NOMO-1 treated with DMSO at 0.1 percent for 48 hours (cell line): ENCODE measurements around the gene ODAM.
"Not testable (repeated sequence)": the region's sequence is repeated elsewhere in the genome, so short reads cannot be mapped to it uniquely, and the experiment has no call there.

Source experiments
- DNase-seq: peaks from one replicate; lab custom pipeline; 2025; ENCODE audit not compliant: unreplicated experiment; lab: John Stamatoyannopoulos, UW

ODAM gene

GRCh38 chr4:70195425-70195824 lies at the start of gene ODAM:
Gene ODAM, plus strand, starts transcription at chr4:70195725. Its CDS starts 819 bp downstream, at chr4:70196544.
- no peak for DNase-seq

- no peak for DNase-seq
Measured at GRCh38 chr4:70151271-70151670, 44.3 kb upstream of the ODAM start.

GRCh38 chr4:70152088-70152487 lies 43.4 kb upstream of the ODAM start:
- no peak for DNase-seq

- no peak for DNase-seq
Measured at GRCh38 chr4:70153937-70154336, 41.6 kb upstream of the ODAM start, which contains the start of gene PRR27. Gene PRR27, plus strand, starts transcription at chr4:70154237. Its CDS starts 139 bp downstream, at chr4:70154376.

GRCh38 chr4:70158576-70158975 lies 36.9 kb upstream of the ODAM start:
- no peak for DNase-seq

GRCh38 chr4:70177090-70177489 lies 18.4 kb upstream of the ODAM start:
- no peak for DNase-seq

GRCh38 chr4:70178075-70178660 lies 17.4 kb upstream of the ODAM start:
- no peak for DNase-seq

GRCh38 chr4:70179811-70180210 lies 15.7 kb upstream of the ODAM start:
- DNase-seq, result no peak

- DNase-seq, result no peak
Measured at GRCh38 chr4:70181864-70182263, 13.7 kb upstream of the ODAM start.

GRCh38 chr4:70182517-70183167 lies 12.9 kb upstream of the ODAM start:
- no peak for DNase-seq

- DNase-seq, result peak; percentile 40
Measured at GRCh38 chr4:70183168-70183939, 12.2 kb upstream of the ODAM start.

- no peak for DNase-seq
Measured at GRCh38 chr4:70183940-70184246, 11.6 kb upstream of the ODAM start.

- DNase-seq, result no peak
Measured at GRCh38 chr4:70187216-70187615, 8.3 kb upstream of the ODAM start.

- no peak for DNase-seq
Measured at GRCh38 chr4:70190579-70190978, 4.9 kb upstream of the ODAM start.

- no peak for DNase-seq
Measured at GRCh38 chr4:70191647-70192046, 3.9 kb upstream of the ODAM start.

GRCh38 chr4:70192895-70193294 lies 2.6 kb upstream of the ODAM start:
- no peak for DNase-seq

GRCh38 chr4:70196857-70197256 lies 1.3 kb downstream of the ODAM start:
- no peak for DNase-seq

GRCh38 chr4:70197842-70198241 lies 2.3 kb downstream of the ODAM start:
- no peak for DNase-seq

- DNase-seq, result no peak
Measured at GRCh38 chr4:70203601-70204000, 8.1 kb downstream of the ODAM start.

- not testable (repeated sequence) for DNase-seq
Measured at GRCh38 chr4:70212752-70213151, 17.2 kb downstream of the ODAM start.

GRCh38 chr4:70216109-70216508 lies 20.6 kb downstream of the ODAM start:
- not testable (repeated sequence) for DNase-seq

- DNase-seq, result not testable (repeated sequence)
Measured at GRCh38 chr4:70216550-70216949, 21.0 kb downstream of the ODAM start.
